A673 (cell line): ENCODE results near the gene ARHGAP21. TPM values are rescaled to one million over a fixed set of nuclear protein-coding genes. Genes with fewer than 3 reads are reported as not detected.

Source experiments
- BruUV-seq: library from RNA; stranded (reverse); fragments of 400-500 nt; replicated peaks from 2 replicates; lab custom pipeline; 2021; lab: Mats Ljungman, UMichigan
- CTCF ChIA-PET: fragments of 300-600 bp; sonication (Branson Sonifier 250); formaldehyde crosslinking; loops from one replicate; lab custom pipeline; 2022; ENCODE audit warnings: antibody characterized with exemption; lab: Charles Lee
- POLR2A ChIA-PET: fragments of 300-600 bp; sonication (Branson Sonifier 250); formaldehyde crosslinking; loops from one replicate; lab custom pipeline; 2022; ENCODE audit warnings: antibody characterized with exemption; ENCODE audit not compliant: low non-redundant PET; lab: Charles Lee
- DNase-seq: peaks from one replicate; pipeline ENCODE4 v3.0.0-alpha.2; 2015; ENCODE audit warnings: low spot score
- H3K27ac ChIP-seq: fragments of 200-600 bp; sonication (generic); 2 replicates; pipeline ENCODE4 v1.5.1; 2016; ENCODE audit warnings: mixed run types, low read depth, mild to moderate bottlenecking, mixed read lengths, antibody characterized with exemption, low read length; ENCODE audit not compliant: poor library complexity, severe bottlenecking
- H3K27me3 ChIP-seq: fragments of 200-600 bp; sonication (generic); replicated peaks from 2 replicates; pipeline ENCODE4 v1.6.1; 2017; ENCODE audit warnings: mixed run types, low read depth, mild to moderate bottlenecking, mixed read lengths, antibody characterized with exemption, low read length; ENCODE audit not compliant: insufficient read depth, poor library complexity
- H3K36me3 ChIP-seq: fragments of 200-600 bp; sonication (generic); 2 replicates; pipeline ENCODE4 v1.6.1; 2016; ENCODE audit warnings: mixed run types, mild to moderate bottlenecking, mixed read lengths, antibody characterized with exemption, low read length; ENCODE audit not compliant: insufficient read depth, poor library complexity, severe bottlenecking
- H3K4me1 ChIP-seq: fragments of 200-600 bp; sonication (generic); 2 replicates; pipeline ENCODE4 v1.6.1; 2017; ENCODE audit warnings: mixed run types, mild to moderate bottlenecking, mixed read lengths, antibody characterized with exemption, low read length; ENCODE audit not compliant: insufficient read depth, poor library complexity, severe bottlenecking
- H3K4me3 ChIP-seq: fragments of 200-600 bp; sonication (generic); 2 replicates; pipeline ENCODE4 v1.5.1; 2016; ENCODE audit warnings: low read depth, mixed run types, mild to moderate bottlenecking, mixed read lengths, low read length; ENCODE audit not compliant: poor library complexity, severe bottlenecking
- H3K9me3 ChIP-seq: fragments of 200-600 bp; sonication (generic); 2 replicates; pipeline ENCODE4 v1.6.1; 2016; ENCODE audit warnings: mixed run types, low read depth, mild to moderate bottlenecking, mixed read lengths, antibody characterized with exemption, low read length; ENCODE audit not compliant: poor library complexity, severe bottlenecking
- EZH2 ChIP-seq: fragments of 200-600 bp; sonication (generic); IDR thresholded peaks from 2 replicates; pipeline ENCODE4 v1.6.1; 2017; ENCODE audit warnings: borderline replicate concordance, low read depth, mild to moderate bottlenecking, mixed read lengths, antibody characterized with exemption, low read length; ENCODE audit not compliant: poor library complexity, severe bottlenecking
- intact Hi-C: fragments of 100-400 bp; cut with micrococcal nuclease; formaldehyde crosslinking; loops from one replicate; pipeline ENCODE4 v1.10.0; 2022; ENCODE audit not compliant: unreplicated experiment
- total RNA-seq: library from RNA; stranded (reverse); gene quantifications from 2 replicates; pipeline ENCODE4 v1.2.3, GENCODE V29; 2021
- TF ChIP-seq, protein P1 (sequence below): fragments of 300-800, 200-600 bp; sonication (generic); conservative IDR thresholded peaks from 2 replicates; pipeline ENCODE4 v1.5.1; 2017; ENCODE audit warnings: low read depth, mild to moderate bottlenecking, antibody characterized with exemption, low read length, moderate library complexity, mixed read lengths

Gene ARHGAP21
- total RNA-seq, 1 experiment from 2014 or later, result 68.6 TPM

DNA sequence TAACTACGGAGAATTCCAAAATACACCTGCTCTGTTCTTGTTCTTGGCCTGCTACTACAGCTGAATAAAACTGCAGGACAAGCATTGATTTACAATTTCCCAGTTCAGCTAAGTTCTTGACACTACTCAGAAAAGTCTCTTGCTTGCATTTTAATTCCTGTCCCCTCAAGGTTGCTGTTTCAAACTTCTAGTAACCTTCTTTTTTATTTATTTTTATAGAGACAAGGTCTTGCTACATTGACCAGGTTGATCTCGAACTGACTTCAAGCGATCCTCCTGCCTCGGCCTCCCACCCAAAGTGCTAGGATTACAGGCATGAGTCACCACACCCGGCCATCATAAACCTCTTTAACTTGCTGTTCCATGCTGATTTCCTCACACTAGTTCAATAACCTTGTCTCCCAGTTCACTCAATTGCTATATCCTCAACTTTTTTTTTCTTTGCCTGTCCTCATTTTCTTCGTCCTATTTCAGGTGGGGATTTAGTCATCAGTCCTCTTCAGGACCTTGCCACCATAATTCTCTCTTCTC, 79.9 kb downstream of the ARHGAP21 start:
- ChIA-PET CTCF (interaction anchor here (0.8 kb wide), 1 partner anchor 380 kb away, joined by 3 read pairs; no protein-coding TSS in a partner anchor), POLR2A (no interaction called here)
- BruUV-seq, result no TSS peak

DNA sequence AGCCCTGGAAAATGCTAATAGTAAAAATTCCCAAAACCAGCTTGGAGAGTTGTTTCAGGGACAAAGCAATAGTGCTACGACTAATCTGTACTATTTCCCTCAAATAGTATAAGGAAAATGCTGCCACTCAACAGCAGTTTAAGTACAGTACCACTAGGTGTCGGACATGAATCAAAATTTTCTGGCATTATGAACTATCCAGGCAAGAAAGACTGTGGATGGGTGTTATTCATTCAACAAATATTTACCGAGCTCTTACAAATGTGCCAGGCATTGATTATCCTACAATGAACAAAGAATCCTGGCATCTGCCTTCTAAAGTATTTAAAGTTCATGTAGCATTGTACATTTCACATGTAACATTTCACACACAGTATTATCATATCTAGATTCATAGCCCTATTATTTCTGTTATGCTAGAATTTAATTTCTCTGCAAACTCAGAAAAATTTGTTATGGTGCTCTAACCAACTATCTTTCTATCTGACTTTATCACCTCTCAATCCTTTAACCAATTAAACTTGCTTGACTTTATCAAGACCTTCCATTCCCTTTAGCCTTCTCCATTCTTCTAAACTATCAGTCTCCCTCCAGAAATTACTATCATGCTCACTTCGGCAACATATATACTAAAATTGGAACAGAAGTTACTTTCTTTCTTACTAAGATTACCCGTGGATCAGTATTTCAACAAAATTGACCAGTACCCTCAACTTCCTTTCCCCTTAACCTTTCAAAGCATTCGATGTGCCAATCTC, 80.6 kb downstream of the ARHGAP21 start:
- no peaks in the 10 kb centered on the region for H3K27me3 ChIP-seq
- no peaks in the 10 kb centered on the region for H3K36me3 ChIP-seq
- H3K4me3 ChIP-seq, result no peak overlapping the region
- intact Hi-C loops, result loop anchor here (1.0 to 5.0 kb wide), 3 partner anchors 79 to 437 kb away; partner anchors contain the start of gene ARHGAP21
- ChIA-PET CTCF (interaction anchor here (0.6 to 0.8 kb wide), 4 partner anchors 43 to 535 kb away, joined by 3 read pairs; no protein-coding TSS in a partner anchor), POLR2A (interaction anchor here (0.6 kb wide), 1 partner anchor 27 kb away, joined by 5 read pairs; no protein-coding TSS in a partner anchor)
- DNase-seq, result peak; percentile 80
- H3K4me1 ChIP-seq, result no peaks in the 10 kb centered on the region
- no TSS peak for BruUV-seq
- H3K9me3 ChIP-seq, result no peaks in the 10 kb centered on the region
- TF ChIP-seq, protein P1, sequence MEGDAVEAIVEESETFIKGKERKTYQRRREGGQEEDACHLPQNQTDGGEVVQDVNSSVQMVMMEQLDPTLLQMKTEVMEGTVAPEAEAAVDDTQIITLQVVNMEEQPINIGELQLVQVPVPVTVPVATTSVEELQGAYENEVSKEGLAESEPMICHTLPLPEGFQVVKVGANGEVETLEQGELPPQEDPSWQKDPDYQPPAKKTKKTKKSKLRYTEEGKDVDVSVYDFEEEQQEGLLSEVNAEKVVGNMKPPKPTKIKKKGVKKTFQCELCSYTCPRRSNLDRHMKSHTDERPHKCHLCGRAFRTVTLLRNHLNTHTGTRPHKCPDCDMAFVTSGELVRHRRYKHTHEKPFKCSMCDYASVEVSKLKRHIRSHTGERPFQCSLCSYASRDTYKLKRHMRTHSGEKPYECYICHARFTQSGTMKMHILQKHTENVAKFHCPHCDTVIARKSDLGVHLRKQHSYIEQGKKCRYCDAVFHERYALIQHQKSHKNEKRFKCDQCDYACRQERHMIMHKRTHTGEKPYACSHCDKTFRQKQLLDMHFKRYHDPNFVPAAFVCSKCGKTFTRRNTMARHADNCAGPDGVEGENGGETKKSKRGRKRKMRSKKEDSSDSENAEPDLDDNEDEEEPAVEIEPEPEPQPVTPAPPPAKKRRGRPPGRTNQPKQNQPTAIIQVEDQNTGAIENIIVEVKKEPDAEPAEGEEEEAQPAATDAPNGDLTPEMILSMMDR, result peak; percentile 87
- no peak for TF ChIP-seq EZH2
- H3K27ac ChIP-seq, result no peak overlapping the region

More for the DNA sequence above, 79.9 kb downstream of the ARHGAP21 start:
- no peak overlapping the region for H3K4me3 ChIP-seq
- H3K27ac ChIP-seq, result no peak overlapping the region
- no peaks in the 10 kb centered on the region for H3K36me3 ChIP-seq
- no peaks in the 10 kb centered on the region for H3K9me3 ChIP-seq
- TF ChIP-seq EZH2, result no peak
- TF ChIP-seq, protein P1, result no peak
- H3K4me1 ChIP-seq, result no peaks in the 10 kb centered on the region
- intact Hi-C loops, result loop anchor here (1.0 to 5.0 kb wide), 3 partner anchors 79 to 437 kb away; partner anchors contain the start of gene ARHGAP21
- no peak for DNase-seq
- H3K27me3 ChIP-seq, result no peaks in the 10 kb centered on the region

DNA sequence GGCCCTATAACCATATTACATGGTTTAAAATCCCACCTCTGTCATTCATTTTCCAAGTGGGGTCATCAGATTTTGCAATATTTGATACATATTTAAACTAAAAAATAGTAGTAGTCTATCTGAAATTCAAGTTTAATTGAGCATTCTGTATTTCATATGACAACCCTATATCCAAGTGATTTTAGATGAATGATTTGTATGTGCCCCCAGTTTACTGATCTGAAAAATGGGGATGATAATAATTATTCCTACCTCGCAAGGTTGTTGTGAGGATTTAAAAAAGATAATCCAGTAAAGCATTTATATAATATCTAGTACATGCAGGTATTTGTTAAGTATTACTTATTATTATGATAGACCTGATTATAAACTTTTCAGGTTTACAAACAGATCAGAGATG, 84.6 kb downstream of the ARHGAP21 start:
- no peak overlapping the region for H3K4me3 ChIP-seq
- TF ChIP-seq, protein P1, result no peak
- no peak for TF ChIP-seq EZH2
- no peaks in the 10 kb centered on the region for H3K9me3 ChIP-seq
- intact Hi-C loops, result no loop called here
- CTCF ChIA-PET, result no interaction called here
- H3K27me3 ChIP-seq, result no peaks in the 10 kb centered on the region
- no peak for DNase-seq
- no peak overlapping the region for H3K27ac ChIP-seq
- POLR2A ChIA-PET, result no interaction called here
- H3K4me1 ChIP-seq, result peaks cover 12% of the 10 kb centered on the region
- no TSS peak for BruUV-seq
- H3K36me3 ChIP-seq, result no peaks in the 10 kb centered on the region
